ENCODE results near the gene CTAGE9.

GRCh38 chr6:131669891-131670290, 40.9 kb downstream of the CTAGE9 start:
- TF ChIP-seq CTCF (IDR thresholded peaks at IDR 0.05; ENCODE audit: insufficient read depth, low read length, poor library complexity, severe bottlenecking) = no peak
- no peak for TF ChIP-seq EZH2phosphoT487 (conservative IDR thresholded peaks at IDR 0.05; ENCODE audit: low read length)
